Uterus (tissue), 2 donors: ENCODE measurements around the gene PIPOX.

Source experiments
- POLR2A ChIP-seq, 2 donors: fragments of 450-650 bp; IDR thresholded peaks; one replicate each; pipeline ENCODE4 v1.6.1; 2016; ENCODE audit warnings: antibody characterized with exemption in 2 of 2, mild to moderate bottlenecking in 1 of 2, moderate library complexity in 1 of 2
- TF ChIP-seq, protein P1 (sequence below), 4 experiments: fragments of 200-600 bp in 2 of 4; fragments of 450-650 bp in 2 of 4; sonication (generic) in 2 of 4; IDR thresholded peaks; one replicate each; pipeline ENCODE4 v1.5.1; 2016 to 2019; ENCODE audit warnings: antibody characterized with exemption in 4 of 4, mild to moderate bottlenecking in 2 of 4, moderate library complexity in 1 of 4

GRCh38 chr17:29004081-29004692 is 38.8 kb upstream of the PIPOX start:
- TF ChIP-seq, protein P1, sequence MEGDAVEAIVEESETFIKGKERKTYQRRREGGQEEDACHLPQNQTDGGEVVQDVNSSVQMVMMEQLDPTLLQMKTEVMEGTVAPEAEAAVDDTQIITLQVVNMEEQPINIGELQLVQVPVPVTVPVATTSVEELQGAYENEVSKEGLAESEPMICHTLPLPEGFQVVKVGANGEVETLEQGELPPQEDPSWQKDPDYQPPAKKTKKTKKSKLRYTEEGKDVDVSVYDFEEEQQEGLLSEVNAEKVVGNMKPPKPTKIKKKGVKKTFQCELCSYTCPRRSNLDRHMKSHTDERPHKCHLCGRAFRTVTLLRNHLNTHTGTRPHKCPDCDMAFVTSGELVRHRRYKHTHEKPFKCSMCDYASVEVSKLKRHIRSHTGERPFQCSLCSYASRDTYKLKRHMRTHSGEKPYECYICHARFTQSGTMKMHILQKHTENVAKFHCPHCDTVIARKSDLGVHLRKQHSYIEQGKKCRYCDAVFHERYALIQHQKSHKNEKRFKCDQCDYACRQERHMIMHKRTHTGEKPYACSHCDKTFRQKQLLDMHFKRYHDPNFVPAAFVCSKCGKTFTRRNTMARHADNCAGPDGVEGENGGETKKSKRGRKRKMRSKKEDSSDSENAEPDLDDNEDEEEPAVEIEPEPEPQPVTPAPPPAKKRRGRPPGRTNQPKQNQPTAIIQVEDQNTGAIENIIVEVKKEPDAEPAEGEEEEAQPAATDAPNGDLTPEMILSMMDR (IDR thresholded peaks at IDR 0.05): no peak
- TF ChIP-seq POLR2A (IDR thresholded peaks at IDR 0.05): no peak
